WI38 (cell line): ENCODE results near the gene MCC.

ENCODE experiments used
- H3K4me3 ChIP-seq: 2 replicates; pipeline ENCODE4 v1.5.1; 2011; ENCODE audit warnings: low read depth, mild to moderate bottlenecking, control low read depth, low read length
- TF ChIP-seq, protein P1 (sequence below): IDR thresholded peaks from 2 replicates; pipeline ENCODE4 v1.5.1; 2012; ENCODE audit warnings: low read depth, mild to moderate bottlenecking, control low read depth, low read length

Gene MCC

DNA sequence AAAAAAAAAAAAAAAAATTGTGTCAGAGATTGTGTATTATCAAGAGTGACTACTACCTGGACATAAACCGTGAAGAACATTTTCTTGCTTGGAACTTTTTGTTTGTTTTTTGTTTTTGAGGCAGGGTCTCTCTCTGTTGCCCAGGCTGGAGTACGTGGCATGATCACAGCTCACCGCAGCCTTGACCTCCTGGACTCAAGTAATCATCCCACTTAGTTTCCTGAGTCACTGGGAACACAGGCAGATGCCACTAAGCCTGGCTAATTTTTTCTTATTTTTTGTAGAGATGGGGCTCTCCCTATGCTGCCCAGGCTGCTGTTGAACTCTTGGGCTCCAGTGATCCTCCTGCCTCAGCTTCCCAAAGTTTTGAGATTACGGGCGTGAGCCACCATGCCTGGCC lies 485.8 kb downstream of the MCC start:
- no peak overlapping the region for H3K4me3 ChIP-seq
- TF ChIP-seq, protein P1, sequence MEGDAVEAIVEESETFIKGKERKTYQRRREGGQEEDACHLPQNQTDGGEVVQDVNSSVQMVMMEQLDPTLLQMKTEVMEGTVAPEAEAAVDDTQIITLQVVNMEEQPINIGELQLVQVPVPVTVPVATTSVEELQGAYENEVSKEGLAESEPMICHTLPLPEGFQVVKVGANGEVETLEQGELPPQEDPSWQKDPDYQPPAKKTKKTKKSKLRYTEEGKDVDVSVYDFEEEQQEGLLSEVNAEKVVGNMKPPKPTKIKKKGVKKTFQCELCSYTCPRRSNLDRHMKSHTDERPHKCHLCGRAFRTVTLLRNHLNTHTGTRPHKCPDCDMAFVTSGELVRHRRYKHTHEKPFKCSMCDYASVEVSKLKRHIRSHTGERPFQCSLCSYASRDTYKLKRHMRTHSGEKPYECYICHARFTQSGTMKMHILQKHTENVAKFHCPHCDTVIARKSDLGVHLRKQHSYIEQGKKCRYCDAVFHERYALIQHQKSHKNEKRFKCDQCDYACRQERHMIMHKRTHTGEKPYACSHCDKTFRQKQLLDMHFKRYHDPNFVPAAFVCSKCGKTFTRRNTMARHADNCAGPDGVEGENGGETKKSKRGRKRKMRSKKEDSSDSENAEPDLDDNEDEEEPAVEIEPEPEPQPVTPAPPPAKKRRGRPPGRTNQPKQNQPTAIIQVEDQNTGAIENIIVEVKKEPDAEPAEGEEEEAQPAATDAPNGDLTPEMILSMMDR = no peak

DNA sequence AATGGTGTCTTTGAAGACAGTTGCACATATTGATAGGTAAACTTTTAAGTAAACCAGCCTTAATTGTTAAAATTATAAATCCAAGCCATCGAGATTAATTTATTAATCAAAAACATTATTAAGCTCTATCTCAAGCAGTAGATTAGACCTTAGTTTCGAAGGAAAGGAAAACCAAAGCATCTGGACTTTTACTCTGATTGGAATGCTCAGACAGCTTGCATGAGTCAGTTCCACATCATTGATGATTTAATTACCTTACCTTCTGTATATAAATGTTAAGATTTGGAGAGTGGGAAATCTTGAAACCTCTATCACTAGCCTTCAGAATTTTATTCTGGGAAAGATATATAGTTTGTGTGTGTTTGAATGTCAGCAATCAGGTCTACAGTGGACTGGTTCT lies 487.8 kb downstream of the MCC start:
- TF ChIP-seq, protein P1 = no peak
- no peak overlapping the region for H3K4me3 ChIP-seq

DNA sequence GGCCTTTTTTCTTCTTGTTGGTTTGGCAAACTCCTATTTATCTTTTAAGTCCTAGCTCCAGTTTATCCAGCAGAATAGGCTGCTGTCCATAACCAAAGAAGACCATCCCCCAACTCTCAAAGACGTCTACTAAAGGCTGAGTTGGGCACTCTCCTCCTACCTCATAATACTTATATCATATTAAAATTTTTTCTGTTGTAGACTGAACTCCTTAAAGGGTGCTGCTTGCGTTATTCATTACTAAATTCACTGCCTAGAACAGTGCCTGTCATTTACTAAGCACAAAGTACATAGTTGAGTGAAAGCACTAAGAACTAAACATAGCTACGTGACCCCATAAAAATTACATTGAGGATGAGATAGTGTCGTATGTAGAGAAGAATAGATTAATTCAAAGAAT lies 490.0 kb downstream of the MCC start:
- H3K4me3 ChIP-seq = no peak overlapping the region
- TF ChIP-seq, protein P1 = no peak

- H3K4me3 ChIP-seq = no peak overlapping the region
- TF ChIP-seq, protein P1 = no peak
Observed at GRCh38 chr5:112996830-112997374, 491.4 kb downstream of the MCC start.

DNA sequence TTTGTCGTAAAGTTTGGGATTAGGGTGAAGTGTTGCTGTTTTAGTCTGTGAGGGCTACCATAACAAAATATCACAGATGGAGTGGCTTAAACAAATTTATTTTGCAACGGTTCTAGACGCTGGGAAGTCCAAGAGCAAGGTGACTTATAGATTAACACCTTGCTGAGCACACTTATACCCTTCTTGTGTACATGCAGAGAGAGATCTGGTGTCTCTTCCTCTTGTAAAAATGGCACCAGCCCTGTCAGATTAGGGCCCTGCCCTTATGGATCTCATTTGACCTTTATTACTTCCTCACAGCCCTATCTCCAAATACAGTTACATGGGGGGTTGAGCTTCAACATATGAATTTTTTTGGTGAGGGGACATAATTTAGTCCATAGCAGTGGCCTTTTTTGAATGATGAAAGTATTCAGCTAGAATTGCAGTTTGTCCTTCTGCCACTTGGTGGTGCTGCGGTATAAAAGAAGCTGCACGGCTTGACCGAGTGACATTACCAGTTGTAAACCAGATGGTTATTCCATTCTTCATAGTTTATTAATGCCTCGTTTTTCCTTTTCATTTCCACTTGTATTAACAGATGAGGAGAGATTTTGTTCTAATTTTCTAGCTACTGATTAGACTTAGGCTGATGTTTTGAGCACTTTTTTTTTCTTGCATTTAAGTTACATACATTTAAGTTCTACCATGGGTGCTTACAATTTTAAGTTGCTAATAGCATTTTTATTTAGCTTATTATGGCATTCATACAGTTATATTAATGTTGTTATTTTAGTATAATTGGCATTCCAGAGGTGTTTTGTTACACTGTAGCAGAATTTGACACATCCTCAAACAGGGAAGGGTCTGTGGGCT lies 492.3 kb downstream of the MCC start:
- no peak overlapping the region for H3K4me3 ChIP-seq
- TF ChIP-seq, protein P1 = peak; percentile 77

GRCh38 chr5:112986224-112986623 lies 502.0 kb downstream of the MCC start:
- H3K4me3 ChIP-seq = no peak overlapping the region

DNA sequence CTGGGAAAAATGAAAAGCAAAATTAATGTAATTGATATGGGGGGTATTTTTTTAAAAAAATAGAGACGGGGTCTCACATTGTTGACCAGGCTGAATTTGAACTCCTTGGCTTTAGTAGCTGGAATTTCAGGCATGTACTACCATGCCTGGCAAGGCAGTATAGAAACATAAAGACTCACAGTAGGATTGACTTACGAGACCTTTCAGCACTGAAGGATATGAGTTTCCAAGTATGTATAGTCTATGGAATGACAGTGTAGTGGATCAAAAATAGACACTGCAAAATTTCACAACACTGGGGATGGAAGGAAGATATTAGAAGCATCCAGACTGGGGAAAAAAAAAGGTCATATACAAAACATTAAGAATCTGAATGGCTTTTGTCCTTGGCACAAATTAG lies 504.9 kb downstream of the MCC start:
- no peak overlapping the region for H3K4me3 ChIP-seq
- TF ChIP-seq, protein P1 = no peak

More at GRCh38 chr5:112986224-112986623, 502.0 kb downstream of the MCC start:
- TF ChIP-seq, protein P1 = no peak
